GM19023 (cell line): ENCODE results near the gene TSPEAR.
"Not testable (repeated sequence)": the region's sequence is repeated elsewhere in the genome, so short reads cannot be mapped to it uniquely, and the experiment has no call there.

Source experiments
- ATAC-seq: cut with Tn5 transposase; IDR thresholded peaks from one replicate; pipeline ENCODE4 v1.9.1; 2021; ENCODE audit warnings: mild to moderate bottlenecking, moderate library complexity; ENCODE audit not compliant: unreplicated experiment

TSPEAR gene

GRCh38 chr21:44510508-44511218 lies 200.7 kb downstream of the TSPEAR start:
- no peak for ATAC-seq

DNA sequence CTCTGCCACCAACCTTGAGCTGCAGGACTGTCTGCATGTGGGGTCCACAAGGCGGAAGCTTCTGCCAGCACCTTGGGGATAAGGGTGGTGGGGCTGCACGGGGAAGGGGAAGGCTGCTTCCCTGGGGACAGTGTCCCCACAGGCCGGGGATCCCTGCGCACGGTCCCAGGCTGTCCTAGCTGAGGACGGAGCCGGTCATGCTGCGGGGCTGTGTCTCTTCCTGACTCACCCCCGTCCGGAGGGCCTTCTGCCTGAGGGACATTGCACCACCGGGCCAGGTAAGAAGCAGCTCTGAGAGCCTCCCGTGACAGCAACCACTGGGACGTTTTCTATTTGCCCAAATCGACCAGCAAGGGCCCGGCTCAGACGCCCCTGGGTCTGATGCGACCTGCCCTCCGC lies 201.3 kb downstream of the TSPEAR start:
- no peak for ATAC-seq

GRCh38 chr21:44509539-44509938 lies 201.8 kb downstream of the TSPEAR start:
- ATAC-seq = no peak

DNA sequence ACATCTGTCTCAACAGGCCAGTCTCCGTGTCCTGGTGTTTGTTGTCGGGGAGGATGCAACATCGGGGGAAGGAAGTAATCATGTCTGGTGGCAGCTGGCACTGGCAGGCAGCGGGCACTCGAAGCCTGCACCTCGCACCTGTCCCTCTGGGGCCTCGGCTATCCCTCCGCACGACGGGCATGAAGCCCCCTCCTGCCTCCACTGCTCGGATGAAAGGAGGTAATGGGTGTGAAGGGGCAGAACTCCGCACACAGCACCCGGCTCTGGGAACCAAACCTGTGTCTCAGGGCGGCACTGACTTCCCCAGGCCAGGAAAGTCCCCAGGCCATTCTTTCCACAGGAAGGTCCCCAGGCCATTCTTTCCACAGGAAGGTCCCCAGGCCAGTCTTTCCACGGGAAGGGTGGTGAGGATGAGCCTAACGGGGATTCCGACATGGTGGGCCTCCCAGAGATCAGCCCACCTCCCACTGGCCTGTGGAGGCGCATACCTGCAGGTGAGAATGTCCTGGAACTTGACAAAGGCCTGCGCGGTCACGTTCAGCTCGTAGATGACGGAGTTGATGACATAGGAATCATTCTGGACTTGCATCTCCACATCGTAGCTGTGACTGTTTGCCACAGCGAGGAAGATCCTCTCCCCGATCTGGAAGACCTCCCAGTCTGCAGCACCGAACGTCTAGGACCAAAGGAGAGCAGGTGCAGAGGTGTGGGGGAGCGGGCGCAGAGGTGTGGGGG lies 202.5 kb downstream of the TSPEAR start:
- no peak for ATAC-seq

GRCh38 chr21:44508426-44508710 lies 203.0 kb downstream of the TSPEAR start:
- no peak for ATAC-seq

DNA sequence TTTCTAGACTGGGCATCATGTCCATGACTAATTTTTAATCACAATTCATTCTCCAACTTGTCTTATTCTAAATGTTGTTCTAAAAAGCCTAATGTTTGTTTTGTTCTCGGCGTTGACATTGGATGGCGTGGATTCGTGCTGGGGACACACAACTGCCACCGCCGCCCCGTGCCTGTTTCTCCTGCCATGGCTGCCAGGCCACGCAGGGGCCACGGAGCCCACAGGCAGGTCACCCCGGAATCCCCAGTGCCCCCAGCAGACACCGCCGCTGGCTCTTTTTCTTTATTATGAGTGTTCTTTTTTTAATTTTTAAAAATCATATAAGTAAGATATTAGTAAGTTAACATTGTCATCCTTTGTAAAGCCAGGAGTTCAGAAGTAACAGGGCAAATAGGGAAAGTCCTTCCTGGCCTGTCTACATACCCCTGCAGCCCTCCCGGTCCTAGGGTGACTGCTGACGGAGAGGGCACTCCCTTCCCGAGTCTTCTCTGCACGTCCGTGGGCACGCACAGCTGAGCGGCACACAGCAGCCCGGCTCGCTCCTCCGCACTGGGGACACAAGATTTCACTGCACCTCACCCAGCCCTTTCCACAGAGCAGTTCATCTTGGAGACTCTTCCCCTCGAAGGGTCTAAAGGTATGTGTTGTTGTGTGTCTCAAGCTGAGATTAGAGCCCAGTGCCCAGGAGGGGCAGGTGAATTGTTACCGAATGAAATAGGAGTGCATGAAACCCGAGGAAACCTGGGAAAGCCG lies 203.5 kb downstream of the TSPEAR start:
- ATAC-seq = no peak

DNA sequence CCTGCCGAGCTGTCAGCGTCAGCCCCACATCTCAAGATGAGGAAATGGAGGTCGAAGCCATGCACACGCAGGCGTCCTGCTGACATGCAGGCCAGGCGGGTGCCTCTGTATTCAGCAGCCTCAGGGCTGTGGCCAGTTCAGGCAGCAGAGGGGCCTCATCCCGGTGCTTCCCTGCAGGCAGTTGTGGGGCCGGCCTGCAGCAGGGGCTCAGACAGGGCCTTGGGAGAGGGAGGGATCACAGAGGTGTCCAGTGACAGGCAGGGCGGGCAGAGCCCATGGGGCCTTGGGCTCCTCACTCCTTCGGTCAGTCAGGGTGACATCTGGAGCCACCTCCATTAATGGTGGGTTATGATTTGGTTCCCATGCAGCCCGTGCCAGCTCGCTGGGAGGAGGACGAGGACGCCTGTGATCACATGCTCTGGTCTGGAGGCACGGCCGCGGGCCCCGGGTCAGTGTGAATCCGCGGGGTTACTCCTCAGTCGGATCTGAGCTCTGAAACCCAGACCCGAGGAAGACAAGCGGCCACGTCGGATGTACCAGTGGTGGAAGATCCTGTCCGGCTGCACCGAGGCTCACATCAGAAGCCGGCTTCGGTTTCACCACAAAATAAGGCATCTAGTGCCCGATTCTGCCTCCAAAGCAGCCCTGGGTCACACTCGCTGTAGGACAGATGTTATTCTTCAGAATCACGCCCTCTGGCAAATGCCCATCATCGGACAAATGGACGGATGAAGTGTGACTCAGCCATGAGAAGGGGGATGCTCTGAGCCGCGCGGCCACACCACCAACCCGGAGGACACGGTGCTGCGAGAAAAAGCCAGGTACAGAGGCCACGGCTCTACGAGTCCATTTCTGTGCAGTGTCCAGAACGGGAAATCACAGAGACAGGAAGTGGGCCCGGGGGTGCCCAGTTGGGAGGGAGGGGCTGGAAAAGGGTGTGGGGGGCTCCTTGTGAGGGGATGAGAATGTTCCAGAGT lies 204.8 kb downstream of the TSPEAR start:
- no peak for ATAC-seq

DNA sequence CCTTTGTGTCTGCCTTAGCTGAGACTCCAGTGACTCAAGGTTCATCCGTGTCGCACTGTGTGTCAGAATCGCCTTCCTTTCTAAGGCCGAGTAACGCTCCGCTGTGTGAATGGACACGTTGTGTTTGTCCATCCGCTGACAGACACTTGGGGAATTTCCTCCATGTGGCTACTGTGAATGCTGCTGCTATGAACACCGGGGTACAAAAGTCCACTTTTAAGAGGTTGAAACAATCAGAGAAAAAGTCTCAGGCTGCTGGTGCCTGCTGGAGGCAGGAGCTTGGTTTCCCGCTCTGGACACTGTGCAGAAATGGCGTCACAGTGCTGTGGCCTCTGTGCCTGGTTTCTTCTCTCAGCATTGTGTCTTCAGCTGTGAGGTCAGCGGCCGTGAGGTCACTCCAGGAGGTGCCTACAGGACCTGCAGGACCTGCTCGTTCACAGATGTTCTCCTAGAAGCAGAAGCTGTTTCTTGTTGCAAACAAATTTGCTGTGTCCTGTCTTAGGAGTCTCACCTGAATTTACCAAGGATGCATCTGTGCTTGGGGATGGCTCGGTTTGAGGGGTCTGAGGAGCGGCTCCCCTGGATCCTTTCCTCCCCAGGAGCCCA lies 205.6 kb downstream of the TSPEAR start:
- no peak for ATAC-seq

DNA sequence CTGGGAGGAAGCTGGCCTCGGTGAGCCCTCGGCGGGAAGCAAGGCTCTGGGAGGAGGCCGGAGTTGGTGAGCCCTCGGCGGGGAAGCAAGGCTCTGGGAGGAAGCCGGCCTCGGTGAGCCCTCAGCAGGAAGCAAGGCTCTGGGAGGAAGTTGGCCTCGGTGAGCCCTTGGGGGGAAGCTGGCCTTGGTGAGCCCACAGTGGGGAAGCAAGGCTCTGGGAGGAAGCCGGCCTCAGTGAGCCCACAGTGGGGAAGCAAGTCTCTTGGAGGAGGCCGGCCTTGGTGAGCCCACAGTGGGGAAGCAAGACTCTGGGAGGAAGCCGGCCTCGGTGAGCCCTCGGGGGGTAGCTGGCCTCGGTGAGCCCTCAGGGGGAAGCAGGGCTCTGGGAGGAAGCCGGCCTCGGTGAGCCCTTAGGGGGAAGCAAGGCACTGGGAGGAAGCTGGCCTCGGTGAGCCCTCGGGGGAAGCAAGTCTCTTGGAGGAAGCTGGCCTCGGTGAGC lies 207.4 kb downstream of the TSPEAR start:
- no peak for ATAC-seq

DNA sequence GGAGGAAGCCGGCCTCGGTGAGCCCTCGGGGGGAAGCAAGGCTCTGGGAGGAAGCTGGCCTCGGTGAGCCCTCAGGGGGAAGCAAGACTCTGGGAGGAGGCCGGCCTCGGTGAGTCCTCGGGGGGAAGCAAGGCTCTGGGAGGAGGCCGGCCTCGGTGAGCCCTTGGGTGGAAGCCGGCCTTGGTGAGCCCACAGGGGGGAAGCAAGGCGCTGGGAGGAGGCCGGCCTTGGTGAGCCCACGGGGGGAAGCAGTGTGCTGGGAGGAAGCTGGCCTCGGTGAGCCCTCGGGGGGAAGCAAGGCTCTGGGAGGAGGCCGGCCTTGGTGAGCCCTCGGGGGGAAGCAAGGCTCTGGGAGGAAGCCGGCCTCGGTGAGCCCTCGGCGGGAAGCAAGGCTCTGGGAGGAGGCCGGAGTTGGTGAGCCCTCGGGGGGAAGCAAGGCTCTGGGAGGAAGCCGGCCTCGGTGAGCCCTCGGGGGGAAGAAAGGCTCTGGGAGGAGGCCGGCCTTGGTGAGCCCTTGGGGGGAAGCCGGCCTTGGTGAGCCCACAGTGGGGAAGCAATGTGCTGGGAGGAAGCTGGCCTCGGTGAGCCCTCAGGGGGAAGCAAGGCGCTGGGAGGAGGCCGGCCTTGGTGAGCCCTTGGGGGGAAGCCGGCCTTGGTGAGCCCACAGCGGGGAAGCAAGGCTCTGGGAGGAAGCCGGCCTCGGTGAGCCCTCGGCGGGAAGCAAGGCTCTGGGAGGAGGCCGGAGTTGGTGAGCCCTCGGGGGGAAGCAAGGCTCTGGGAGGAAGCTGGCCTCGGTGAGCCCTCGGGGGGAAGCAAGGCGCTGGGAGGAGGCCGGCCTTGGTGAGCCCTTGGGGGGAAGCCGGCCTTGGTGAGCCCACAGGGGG lies 208.1 kb downstream of the TSPEAR start:
- ATAC-seq = not testable (repeated sequence)

DNA sequence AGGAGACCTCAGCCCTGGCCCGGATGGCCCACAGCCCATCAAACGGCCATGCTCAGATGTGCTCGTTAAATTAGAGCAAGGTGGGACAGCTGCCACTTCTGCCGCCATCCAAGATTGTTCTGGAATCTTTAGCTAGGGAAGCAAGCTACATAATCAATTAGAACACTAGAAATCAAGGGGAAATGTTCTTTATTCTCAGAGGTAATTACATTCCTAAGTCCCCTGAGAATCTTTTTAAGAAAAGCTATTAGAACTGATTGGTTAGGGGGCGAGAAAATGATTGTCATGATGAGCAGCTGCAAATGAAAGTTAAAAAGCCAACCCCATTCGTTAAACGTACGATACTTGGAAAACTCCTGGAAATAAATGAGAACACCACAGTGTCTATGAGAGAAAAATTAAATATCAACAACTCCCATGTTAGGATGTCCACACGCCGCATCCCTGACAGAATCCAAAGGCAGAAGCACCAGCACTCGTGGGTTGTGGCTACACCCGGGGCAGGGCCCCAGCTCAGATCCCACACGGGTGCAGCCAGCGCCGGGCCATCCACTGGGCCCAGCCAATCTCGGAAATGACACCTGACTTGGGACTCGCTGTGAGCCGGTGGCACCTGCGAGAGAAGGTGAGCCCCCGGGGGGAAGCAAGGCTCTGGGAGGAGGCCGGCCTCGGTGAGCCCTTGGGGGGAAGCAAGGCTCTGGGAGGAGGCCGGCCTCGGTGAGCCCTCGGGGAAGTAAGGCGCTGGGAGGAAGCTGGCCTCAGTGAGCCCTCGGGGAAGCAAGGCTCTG lies 209.0 kb downstream of the TSPEAR start:
- no peak for ATAC-seq

DNA sequence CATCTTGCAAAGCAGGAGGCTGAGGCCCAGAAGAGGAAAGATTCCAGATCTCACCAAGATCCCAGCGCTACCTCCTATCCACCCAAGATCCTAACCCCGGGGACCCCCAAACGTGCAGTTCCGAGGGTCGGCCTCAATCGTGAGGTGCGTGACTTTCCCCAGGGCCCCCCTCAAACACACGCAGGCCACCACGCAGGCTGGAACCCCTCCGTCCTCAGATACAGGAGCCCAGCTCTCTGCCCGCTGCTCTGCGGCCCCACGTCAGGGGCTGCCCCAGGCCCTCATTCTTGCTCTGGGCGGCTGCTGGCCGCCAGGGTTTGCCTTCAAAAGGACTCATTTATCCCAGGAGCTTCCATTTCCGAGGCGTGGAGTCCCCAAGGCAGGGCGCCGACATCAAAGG lies 211.3 kb downstream of the TSPEAR start:
- no peak for ATAC-seq

DNA sequence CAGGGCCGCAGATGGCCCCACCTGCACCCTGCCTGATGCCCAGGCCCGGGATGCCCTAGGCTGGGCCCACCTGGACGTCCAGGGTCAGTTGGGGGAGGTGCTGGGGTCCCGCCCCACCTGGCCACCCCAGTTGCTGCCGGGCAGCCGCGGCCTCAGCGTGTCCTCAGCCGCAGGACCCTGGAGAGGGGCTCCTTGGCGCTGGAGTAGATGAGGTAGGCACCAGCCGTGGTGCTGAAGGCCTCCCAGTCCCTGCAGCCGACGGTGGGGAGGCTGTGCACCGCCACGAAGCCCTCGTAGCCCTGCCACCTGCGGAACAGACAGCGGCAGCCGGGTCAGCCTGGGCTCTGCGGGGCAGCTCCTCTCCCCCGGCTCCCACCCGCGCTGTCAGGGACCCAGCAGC lies 211.7 kb downstream of the TSPEAR start:
- ATAC-seq = no peak

DNA sequence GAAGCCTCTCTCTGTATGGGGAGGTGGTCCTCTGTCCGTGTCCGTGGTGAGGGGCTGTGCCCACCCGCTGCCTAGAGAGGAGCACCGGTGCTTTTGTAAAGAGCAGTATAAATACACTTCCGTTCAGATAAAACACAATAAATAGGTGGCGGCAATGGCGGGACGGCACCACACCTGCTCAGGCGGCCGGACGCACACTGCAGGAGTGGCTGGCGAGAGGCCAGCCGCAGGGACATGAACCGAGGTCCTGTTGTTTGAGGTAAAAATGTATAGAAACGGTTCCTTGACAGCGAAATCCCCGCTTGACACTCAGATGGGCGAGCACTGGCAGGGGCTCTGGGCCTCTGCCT lies 212.2 kb downstream of the TSPEAR start:
- no peak for ATAC-seq

GRCh38 chr21:44498280-44499210 lies 212.8 kb downstream of the TSPEAR start:
- ATAC-seq = no peak

DNA sequence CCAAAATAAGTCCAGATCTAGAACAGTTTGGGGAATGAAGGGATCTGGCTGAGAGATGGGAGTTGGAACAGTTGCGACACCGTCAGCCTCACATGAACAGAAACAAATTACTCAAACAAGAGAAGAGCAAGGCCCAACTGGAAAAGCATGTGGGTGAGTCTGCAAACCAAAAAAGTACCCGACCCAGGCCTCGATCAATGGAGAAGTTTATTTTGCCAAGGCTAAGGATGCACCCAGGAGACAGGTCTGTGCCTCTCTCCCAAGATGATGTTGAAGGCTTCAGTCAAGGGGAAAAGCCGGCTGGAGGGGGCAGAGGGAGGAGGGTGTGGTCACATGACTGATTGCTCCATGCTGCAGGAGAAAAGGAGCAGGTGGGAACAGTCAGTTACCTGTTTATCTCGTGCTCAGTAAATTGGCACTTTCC lies 213.7 kb downstream of the TSPEAR start:
- no peak for ATAC-seq
